ENCODE measurements around the gene ZNF263. TPM values are rescaled to one million over a fixed set of nuclear protein-coding genes. Genes with fewer than 3 reads are reported as not detected.

Gene ZNF263
- total RNA-seq = 10 to 100 TPM; 21.5 to 25.6 TPM

- H3K27ac Mint-ChIP-seq = peak within 1 kb of the TSS; percentile 98
- H3K27me3 Mint-ChIP-seq = peaks cover 10% of the 10 kb centered on the region
- peaks cover 46% of the 10 kb centered on the region for H3K36me3 Mint-ChIP-seq
- peak; percentile 90 for ATAC-seq
- H3K9me3 Mint-ChIP-seq (ENCODE audit: low read depth) = peaks cover 10% of the 10 kb centered on the region
- CTCF ChIA-PET = interaction anchor here (0.7 to 6.7 kb wide), 9 partner anchors 18 to 222 kb away, joined by 3 to 44 read pairs (median 4); partner anchors contain the start of genes CLUAP1, NAA60, TIGD7 and ZNF174
- peak within 1 kb of the TSS; percentile 83 for H3K4me3 Mint-ChIP-seq
- DNase-seq = peak; percentile 96
- H3K4me1 Mint-ChIP-seq = peaks cover 35% of the 10 kb centered on the region
Measured at GRCh38 chr16:3282730-3283542, at the start of gene ZNF263. Gene ZNF263, plus strand, starts transcription at chr16:3283491. Its CDS starts 328 bp downstream, at chr16:3283819.

- Mint-ChIP-seq H3K9me3 (ENCODE audit: low read depth) (peaks cover 19% of the 10 kb centered on the region), H3K4me1 (peaks cover 22% of the 10 kb centered on the region), H3K27me3 (peaks cover 5% of the 10 kb centered on the region), H3K27ac (peak overlapping the region; percentile 94), H3K36me3 (peaks cover 46% of the 10 kb centered on the region), H3K4me3 (peak overlapping the region; percentile 83)
- no peak for DNase-seq
- ATAC-seq = no peak
- CTCF ChIA-PET = interaction anchor here (1.1 to 1.9 kb wide), 4 partner anchors 15 to 167 kb away, joined by 3 to 4 read pairs (median 4); partner anchors contain the start of genes ZNF174 and ZSCAN32
Measured at GRCh38 chr16:3234543-3234856, 48.8 kb upstream of the ZNF263 start.

- H3K27me3 Mint-ChIP-seq = peaks cover 8% of the 10 kb centered on the region
- H3K4me1 Mint-ChIP-seq = peaks cover 22% of the 10 kb centered on the region
- peak within 1 kb of the TSS; percentile 94 for H3K27ac Mint-ChIP-seq
- H3K9me3 Mint-ChIP-seq (ENCODE audit: low read depth) = peaks cover 16% of the 10 kb centered on the region
- CTCF ChIA-PET = interaction anchor here (1.1 to 1.9 kb wide), 4 partner anchors 15 to 166 kb away, joined by 3 to 4 read pairs (median 4); partner anchors contain the start of genes ZNF174 and ZSCAN32
- peak within 1 kb of the TSS; percentile 83 for H3K4me3 Mint-ChIP-seq
- peaks cover 41% of the 10 kb centered on the region for H3K36me3 Mint-ChIP-seq
- peak; percentile 95 for ATAC-seq
- DNase-seq = peak; percentile 97
Measured at GRCh38 chr16:3234857-3235561, 48.3 kb upstream of the ZNF263 start, which contains the start of gene ZNF200. Gene ZNF200, minus strand, starts transcription at chr16:3235158. Its CDS starts 1,403 bp downstream, at chr16:3233755.

- H3K4me3 Mint-ChIP-seq = peak overlapping the region; percentile 59
- H3K4me1 Mint-ChIP-seq = peaks cover 22% of the 10 kb centered on the region
- H3K27ac Mint-ChIP-seq = peak overlapping the region; percentile 16
- DNase-seq (peak; percentile 59), ATAC-seq (no peak)
- peaks cover 30% of the 10 kb centered on the region for H3K36me3 Mint-ChIP-seq
- CTCF ChIA-PET = interaction anchor here (1.1 kb wide), 1 partner anchor 70 kb away, joined by 3 read pairs; no protein-coding TSS in a partner anchor
- H3K9me3 Mint-ChIP-seq (ENCODE audit: low read depth) = peaks cover 6% of the 10 kb centered on the region
- H3K27me3 Mint-ChIP-seq = peaks cover 8% of the 10 kb centered on the region
Measured at GRCh38 chr16:3235856-3236669, 47.2 kb upstream of the ZNF263 start.

GRCh38 chr16:3241761-3242160 lies 41.5 kb upstream of the ZNF263 start:
- ATAC-seq = no peak
- H3K36me3 Mint-ChIP-seq = peaks cover 2% of the 10 kb centered on the region
- peaks cover 6% of the 10 kb centered on the region for H3K27me3 Mint-ChIP-seq
- H3K4me1 Mint-ChIP-seq = peaks cover 7% of the 10 kb centered on the region
- no peak overlapping the region for H3K27ac Mint-ChIP-seq
- no peak for DNase-seq
- CTCF ChIA-PET = no interaction called here
- no peak overlapping the region for H3K4me3 Mint-ChIP-seq
- H3K9me3 Mint-ChIP-seq (ENCODE audit: low read depth) = no peaks in the 10 kb centered on the region

- no peak for ATAC-seq
- no peak for DNase-seq
- Mint-ChIP-seq H3K9me3 (ENCODE audit: low read depth) (no peaks in the 10 kb centered on the region), H3K27me3 (peaks cover 6% of the 10 kb centered on the region), H3K27ac (no peak overlapping the region), H3K4me3 (no peak overlapping the region), H3K4me1 (peaks cover 7% of the 10 kb centered on the region), H3K36me3 (no peaks in the 10 kb centered on the region)
- CTCF ChIA-PET = interaction anchor here (1.0 kb wide), 1 partner anchor 11 kb away, joined by 3 read pairs; no protein-coding TSS in a partner anchor
Measured at GRCh38 chr16:3242709-3243108, 40.6 kb upstream of the ZNF263 start.

- Mint-ChIP-seq H3K27me3 (peaks cover 6% of the 10 kb centered on the region), H3K4me1 (peaks cover 7% of the 10 kb centered on the region), H3K4me3 (no peak overlapping the region), H3K27ac (no peak overlapping the region), H3K9me3 (ENCODE audit: low read depth) (no peaks in the 10 kb centered on the region), H3K36me3 (no peaks in the 10 kb centered on the region)
- DNase-seq = no peak
- no peak for ATAC-seq
- CTCF ChIA-PET = no interaction called here
Measured at GRCh38 chr16:3243882-3244281, 39.4 kb upstream of the ZNF263 start.

- no peak overlapping the region for H3K4me3 Mint-ChIP-seq
Measured at GRCh38 chr16:3246002-3246401, 37.3 kb upstream of the ZNF263 start.

GRCh38 chr16:3246876-3247275 lies 36.4 kb upstream of the ZNF263 start:
- no peak for DNase-seq
- Mint-ChIP-seq H3K9me3 (ENCODE audit: low read depth) (peaks cover 2% of the 10 kb centered on the region), H3K4me3 (no peak overlapping the region), H3K36me3 (no peaks in the 10 kb centered on the region), H3K27me3 (peaks cover 10% of the 10 kb centered on the region), H3K27ac (no peak overlapping the region), H3K4me1 (peaks cover 7% of the 10 kb centered on the region)
- CTCF ChIA-PET = no interaction called here
- ATAC-seq = no peak

More at GRCh38 chr16:3246002-3246401, 37.3 kb upstream of the ZNF263 start:
- Mint-ChIP-seq H3K9me3 (ENCODE audit: low read depth) (peaks cover 2% of the 10 kb centered on the region), H3K36me3 (no peaks in the 10 kb centered on the region), H3K27ac (no peak overlapping the region), H3K27me3 (peaks cover 5% of the 10 kb centered on the region), H3K4me1 (peaks cover 7% of the 10 kb centered on the region)
- CTCF ChIA-PET = interaction anchor here (1.4 kb wide), 1 partner anchor 39 kb away, joined by 3 read pairs; no protein-coding TSS in a partner anchor
- ATAC-seq (no peak), DNase-seq (no peak)

GRCh38 chr16:3248596-3248995 lies 34.7 kb upstream of the ZNF263 start:
- no peak for DNase-seq
- CTCF ChIA-PET = no interaction called here
- Mint-ChIP-seq H3K9me3 (ENCODE audit: low read depth) (peaks cover 2% of the 10 kb centered on the region), H3K27me3 (peaks cover 10% of the 10 kb centered on the region), H3K4me3 (no peak overlapping the region), H3K4me1 (peaks cover 6% of the 10 kb centered on the region), H3K36me3 (no peaks in the 10 kb centered on the region), H3K27ac (no peak overlapping the region)
- ATAC-seq = no peak

- CTCF ChIA-PET = no interaction called here
- peaks cover 2% of the 10 kb centered on the region for H3K9me3 Mint-ChIP-seq (ENCODE audit: low read depth)
Measured at GRCh38 chr16:3249020-3249419, 34.3 kb upstream of the ZNF263 start.

GRCh38 chr16:3249451-3249850 lies 33.8 kb upstream of the ZNF263 start:
- CTCF ChIA-PET = no interaction called here
- H3K4me1 Mint-ChIP-seq = no peaks in the 10 kb centered on the region
- ATAC-seq (no peak), DNase-seq (no peak)
- no peak overlapping the region for H3K4me3 Mint-ChIP-seq
- peaks cover 2% of the 10 kb centered on the region for H3K9me3 Mint-ChIP-seq (ENCODE audit: low read depth)
- H3K27ac Mint-ChIP-seq = no peak overlapping the region
- peaks cover 8% of the 10 kb centered on the region for H3K27me3 Mint-ChIP-seq
- no peaks in the 10 kb centered on the region for H3K36me3 Mint-ChIP-seq

More at GRCh38 chr16:3249020-3249419, 34.3 kb upstream of the ZNF263 start:
- no peaks in the 10 kb centered on the region for H3K36me3 Mint-ChIP-seq
- H3K4me3 Mint-ChIP-seq = no peak overlapping the region
- no peak overlapping the region for H3K27ac Mint-ChIP-seq
- H3K27me3 Mint-ChIP-seq = peaks cover 9% of the 10 kb centered on the region
- peaks cover 2% of the 10 kb centered on the region for H3K4me1 Mint-ChIP-seq
- DNase-seq (no peak), ATAC-seq (no peak)

- ATAC-seq (no peak), DNase-seq (no peak)
- no peaks in the 10 kb centered on the region for H3K4me1 Mint-ChIP-seq
- H3K27ac Mint-ChIP-seq = no peak overlapping the region
- H3K27me3 Mint-ChIP-seq = peaks cover 8% of the 10 kb centered on the region
- peaks cover 2% of the 10 kb centered on the region for H3K9me3 Mint-ChIP-seq (ENCODE audit: low read depth)
- CTCF ChIA-PET = no interaction called here
- H3K4me3 Mint-ChIP-seq = no peak overlapping the region
- H3K36me3 Mint-ChIP-seq = no peaks in the 10 kb centered on the region
Measured at GRCh38 chr16:3252967-3253366, 30.3 kb upstream of the ZNF263 start.

All from activated CD8-positive, alpha-beta memory T cell treated with anti-CD3 and anti-CD28 coated beads, Interleukin-2, amount 10 ng/mL, durations not matched to agents 7 days and 5 days (primary cell).